ENCODE results near the gene BMP5.

DNA sequence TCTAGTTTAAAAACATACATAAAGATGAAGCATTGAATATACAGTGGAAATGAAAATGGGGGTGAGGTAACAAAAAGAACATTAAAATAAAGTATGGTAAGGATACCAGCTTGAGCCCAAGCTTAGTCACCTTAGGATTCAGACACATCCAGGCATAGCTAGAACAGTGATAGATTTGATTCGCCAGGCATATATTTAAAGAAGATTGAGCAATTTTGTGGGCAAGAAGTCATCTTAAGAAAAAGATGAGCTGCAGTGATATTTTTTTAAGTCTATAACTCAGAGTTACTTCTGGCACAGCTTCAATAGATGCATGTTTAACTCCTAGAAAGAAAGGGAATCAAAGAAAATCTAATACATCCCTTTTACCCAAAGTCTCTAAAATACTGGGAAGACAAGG, 97.9 kb downstream of the BMP5 start:
- TF ChIP-seq, protein P1, sequence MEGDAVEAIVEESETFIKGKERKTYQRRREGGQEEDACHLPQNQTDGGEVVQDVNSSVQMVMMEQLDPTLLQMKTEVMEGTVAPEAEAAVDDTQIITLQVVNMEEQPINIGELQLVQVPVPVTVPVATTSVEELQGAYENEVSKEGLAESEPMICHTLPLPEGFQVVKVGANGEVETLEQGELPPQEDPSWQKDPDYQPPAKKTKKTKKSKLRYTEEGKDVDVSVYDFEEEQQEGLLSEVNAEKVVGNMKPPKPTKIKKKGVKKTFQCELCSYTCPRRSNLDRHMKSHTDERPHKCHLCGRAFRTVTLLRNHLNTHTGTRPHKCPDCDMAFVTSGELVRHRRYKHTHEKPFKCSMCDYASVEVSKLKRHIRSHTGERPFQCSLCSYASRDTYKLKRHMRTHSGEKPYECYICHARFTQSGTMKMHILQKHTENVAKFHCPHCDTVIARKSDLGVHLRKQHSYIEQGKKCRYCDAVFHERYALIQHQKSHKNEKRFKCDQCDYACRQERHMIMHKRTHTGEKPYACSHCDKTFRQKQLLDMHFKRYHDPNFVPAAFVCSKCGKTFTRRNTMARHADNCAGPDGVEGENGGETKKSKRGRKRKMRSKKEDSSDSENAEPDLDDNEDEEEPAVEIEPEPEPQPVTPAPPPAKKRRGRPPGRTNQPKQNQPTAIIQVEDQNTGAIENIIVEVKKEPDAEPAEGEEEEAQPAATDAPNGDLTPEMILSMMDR (IDR thresholded peaks at IDR 0.05), result no peak
- no peak for TF ChIP-seq POLR2A (IDR thresholded peaks at IDR 0.05)
- no peak for TF ChIP-seq EP300 (IDR thresholded peaks at IDR 0.05; ENCODE audit: low read depth)
